B cell (primary cell): ENCODE results near the gene NYNRIN. TPM values are rescaled to one million over a fixed set of nuclear protein-coding genes. Genes with fewer than 3 reads are reported as not detected.

ENCODE experiments used
- ATAC-seq: fragments of 200-7000 bp; cut with Tn5 transposase; one replicate; pipeline ENCODE4 v1.10.0; 2021; ENCODE audit warnings: low read depth, mild to moderate bottlenecking, moderate number of reproducible peaks, moderate library complexity
- CTCF ChIA-PET: fragments of 350-600 bp; sonication (Branson Sonifier 250); formaldehyde crosslinking; loops from one replicate; lab custom pipeline; 2021; ENCODE audit warnings: antibody characterized with exemption, inconsistent platforms; lab: Charles Lee
- POLR2A ChIA-PET: fragments of 350-600 bp; sonication (Branson Sonifier 250); formaldehyde crosslinking; loops from one replicate; lab custom pipeline; 2021; ENCODE audit warnings: antibody characterized with exemption; lab: Charles Lee
- DNase-seq: peaks from one replicate; pipeline ENCODE4 v3.0.0; 2013
- H2AFZ ChIP-seq: 2 replicates; pipeline ENCODE4 v1.6.1; 2012; ENCODE audit warnings: mild to moderate bottlenecking, low read depth, low read length; ENCODE audit not compliant: insufficient read depth, poor library complexity, severe bottlenecking
- H3K27ac ChIP-seq, 2 donors: 1 replicate in 1 of 2; 2 replicates in 1 of 2; pipeline ENCODE4 v1.5.1; 2012 to 2013; ENCODE audit warnings: low read length in 2 of 2, mild to moderate bottlenecking in 2 of 2, moderate library complexity in 1 of 2
- H3K27me3 ChIP-seq, 4 experiments: fragments of 200-600 bp in 1 of 4; sonication (generic) in 1 of 4; replicated peaks in 1 of 4; 1 replicate in 2 of 4; 2 replicates in 2 of 4; pipeline versions ENCODE4 v1.6.1 to v1.7.0; 2013 to 2016; ENCODE audit warnings: low read length in 3 of 4, mild to moderate bottlenecking in 2 of 4, mixed read lengths in 1 of 4, moderate library complexity in 1 of 4; ENCODE audit not compliant: insufficient read depth in 4 of 4, control insufficient read depth in 3 of 4; ENCODE audit errors: control extremely low read depth in 1 of 4
- H3K36me3 ChIP-seq, 2 experiments: replicated peaks in 1 of 2; 1 replicate in 1 of 2; 2 replicates in 1 of 2; pipeline versions ENCODE4 v1.6.1 to v1.7.1; 2013; ENCODE audit warnings: low read length in 1 of 2; ENCODE audit not compliant: insufficient read depth in 2 of 2, control insufficient read depth in 1 of 2; ENCODE audit errors: control extremely low read depth in 1 of 2, extremely low read depth in 1 of 2
- H3K4me1 ChIP-seq, 2 donors: fragments of 200-600 bp in 1 of 2; sonication (generic) in 1 of 2; 1 replicate in 1 of 2; 2 replicates in 1 of 2; pipeline versions ENCODE4 v1.5.1 to v1.6.1; 2013 to 2017; ENCODE audit warnings: low read length in 2 of 2; ENCODE audit not compliant: control insufficient read depth in 2 of 2, insufficient read depth in 2 of 2
- H3K4me2 ChIP-seq: replicated peaks from 2 replicates; pipeline ENCODE3; 2012; ENCODE audit warnings: mild to moderate bottlenecking, low read depth, low read length; ENCODE audit not compliant: poor library complexity, severe bottlenecking
- H3K4me3 ChIP-seq, 5 experiments: fragments of 200-600 bp in 1 of 5; sonication (generic) in 1 of 5; 1 replicate in 3 of 5; 2 replicates in 2 of 5; pipeline versions ENCODE4 v1.5.1 to v1.7.0; 2011 to 2016; ENCODE audit warnings: low read length in 4 of 5, mild to moderate bottlenecking in 4 of 5, low read depth in 2 of 5, control low read depth in 1 of 5, moderate library complexity in 1 of 5; ENCODE audit not compliant: insufficient read depth in 1 of 5; ENCODE audit errors: control extremely low read depth in 1 of 5, extremely low read depth in 1 of 5
- H3K79me2 ChIP-seq: fragments of 200-600 bp; sonication (generic); one replicate; pipeline ENCODE4 v1.6.0; 2016; ENCODE audit warnings: low read length; ENCODE audit not compliant: control insufficient read depth, insufficient read depth
- H3K9ac ChIP-seq: fragments of 200-600 bp; sonication (generic); 2 replicates; pipeline ENCODE4 v1.6.1; 2017; ENCODE audit warnings: mild to moderate bottlenecking, low read length, moderate library complexity
- H3K9me3 ChIP-seq, 3 donors: one replicate each; pipeline versions ENCODE4 v1.6.1 to v1.7.1; 2013; ENCODE audit warnings: low read length in 2 of 3; ENCODE audit not compliant: control insufficient read depth in 2 of 3, insufficient read depth in 1 of 3; ENCODE audit errors: control extremely low read depth in 1 of 3
- H4K20me1 ChIP-seq: 2 replicates; pipeline ENCODE4 v1.6.0; 2012; ENCODE audit warnings: mild to moderate bottlenecking, low read length; ENCODE audit not compliant: insufficient read depth, control insufficient read depth, poor library complexity, severe bottlenecking
- H3K27ac Mint-ChIP-seq: one replicate; pipeline ENCODE4 v1.8.0; 2021; ENCODE audit warnings: mixed read lengths
- H3K27me3 Mint-ChIP-seq: one replicate; pipeline ENCODE4 v1.8.0; 2021; ENCODE audit warnings: mixed read lengths
- H3K4me1 Mint-ChIP-seq: one replicate; pipeline ENCODE4 v1.8.0; 2021; ENCODE audit warnings: mixed read lengths
- H3K4me3 Mint-ChIP-seq: one replicate; pipeline ENCODE4 v1.8.0; 2021; ENCODE audit warnings: mixed read lengths
- H3K9me3 Mint-ChIP-seq: one replicate; pipeline ENCODE4 v1.8.0; 2022; ENCODE audit warnings: mixed read lengths; ENCODE audit not compliant: insufficient read depth
- EZH2 ChIP-seq: IDR thresholded peaks from 2 replicates; pipeline ENCODE4 v1.6.1; 2012; ENCODE audit warnings: borderline replicate concordance, low read depth, mild to moderate bottlenecking, moderate library complexity, low read length; ENCODE audit not compliant: insufficient read depth, poor library complexity, severe bottlenecking
- WGBS: methylation state at CpG from one replicate; pipeline ENCODE4 v1.1.5; 2013; ENCODE audit warnings: missing lambda C conversion rate; ENCODE audit not compliant: insufficient coverage; 5-methylcytosine and 5-hydroxymethylcytosine counted together
- intact Hi-C: fragments of 100-400 bp; cut with micrococcal nuclease; formaldehyde crosslinking; loops from one replicate; pipeline ENCODE4 v1.10.0; 2022
- polyA plus RNA-seq: library from polyadenylated mRNA; depleted of rRNA; stranded (reverse); fragments of >200 nt; gene quantifications from 2 replicates; pipeline ENCODE4 v1.2.3, GENCODE V29; 2012
- total RNA-seq, 2 donors: library from RNA; stranded (reverse); fragments of 120-200 nt in 1 of 2; gene quantifications; 1 replicate in 1 of 2; 2 replicates in 1 of 2; pipeline versions ENCODE4 v1.2.3 to v1.2.4, GENCODE V29; 2013 to 2022
- TF ChIP-seq, protein P1 (sequence below): fragments of 200-600 bp; IDR thresholded peaks from one replicate; pipeline ENCODE4 v1.8.0; 2022; ENCODE audit warnings: antibody characterized with exemption, mild to moderate bottlenecking

The NYNRIN gene
- total and polyA plus RNA-seq, 2 donors (not counting 1 experiment from before 2014, with no cell fraction given), result 0.04 to 0.34 TPM

- H3K4me3 ChIP-seq, result no peak overlapping the region
- H3K36me3 ChIP-seq, result peaks cover 0 to 85% of the 10 kb centered on the region in 2 experiments
- no peak overlapping the region for H3K9ac ChIP-seq
- DNase-seq (no peak), ATAC-seq (no peak)
- intact Hi-C loops, result loop anchor here (10.0 kb wide), 1 partner anchor 1342 kb away; the partner anchor contains the start of genes ACIN1 and C14orf119
- 52% methylated on average over 11 of the region's 12 CpGs for WGBS
- H3K27ac ChIP-seq, result peak overlapping the region; percentile 4 to 64
- H3K27me3 ChIP-seq, result no peaks in the 10 kb centered on the region
- H4K20me1 ChIP-seq, result peaks cover 81% of the 10 kb centered on the region
- no peaks in the 10 kb centered on the region for H3K9me3 ChIP-seq
- Mint-ChIP-seq H3K27ac (peak overlapping the region; percentile 89), H3K27me3 (no peaks in the 10 kb centered on the region), H3K9me3 (no peaks in the 10 kb centered on the region), H3K4me1 (peaks cover 70% of the 10 kb centered on the region), H3K4me3 (peak overlapping the region; percentile 52)
- no peak overlapping the region for H2AFZ ChIP-seq
- no peak for TF ChIP-seq EZH2
- TF ChIP-seq, protein P1, sequence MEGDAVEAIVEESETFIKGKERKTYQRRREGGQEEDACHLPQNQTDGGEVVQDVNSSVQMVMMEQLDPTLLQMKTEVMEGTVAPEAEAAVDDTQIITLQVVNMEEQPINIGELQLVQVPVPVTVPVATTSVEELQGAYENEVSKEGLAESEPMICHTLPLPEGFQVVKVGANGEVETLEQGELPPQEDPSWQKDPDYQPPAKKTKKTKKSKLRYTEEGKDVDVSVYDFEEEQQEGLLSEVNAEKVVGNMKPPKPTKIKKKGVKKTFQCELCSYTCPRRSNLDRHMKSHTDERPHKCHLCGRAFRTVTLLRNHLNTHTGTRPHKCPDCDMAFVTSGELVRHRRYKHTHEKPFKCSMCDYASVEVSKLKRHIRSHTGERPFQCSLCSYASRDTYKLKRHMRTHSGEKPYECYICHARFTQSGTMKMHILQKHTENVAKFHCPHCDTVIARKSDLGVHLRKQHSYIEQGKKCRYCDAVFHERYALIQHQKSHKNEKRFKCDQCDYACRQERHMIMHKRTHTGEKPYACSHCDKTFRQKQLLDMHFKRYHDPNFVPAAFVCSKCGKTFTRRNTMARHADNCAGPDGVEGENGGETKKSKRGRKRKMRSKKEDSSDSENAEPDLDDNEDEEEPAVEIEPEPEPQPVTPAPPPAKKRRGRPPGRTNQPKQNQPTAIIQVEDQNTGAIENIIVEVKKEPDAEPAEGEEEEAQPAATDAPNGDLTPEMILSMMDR, result no peak
- CTCF ChIA-PET, result interaction anchor here (0.6 to 17.4 kb wide), 21 partner anchors 9 to 379 kb away, joined by 3 to 650 read pairs (median 6); partner anchors contain the start of genes ADCY4, CIDEB, RIPK3 and TINF2
- peaks cover 29% of the 10 kb centered on the region for H3K79me2 ChIP-seq
- peak overlapping the region; percentile 34 for H3K4me2 ChIP-seq
- H3K4me1 ChIP-seq, result peaks cover 32 to 40% of the 10 kb centered on the region in 2 donors
- POLR2A ChIA-PET, result interaction anchor here (0.5 to 2.8 kb wide), 3 partner anchors 71 to 191 kb away, joined by 5 to 20 read pairs (median 5); no protein-coding TSS in a partner anchor
Measured at GRCh38 chr14:24437020-24437735, 38.4 kb downstream of the NYNRIN start.

DNA sequence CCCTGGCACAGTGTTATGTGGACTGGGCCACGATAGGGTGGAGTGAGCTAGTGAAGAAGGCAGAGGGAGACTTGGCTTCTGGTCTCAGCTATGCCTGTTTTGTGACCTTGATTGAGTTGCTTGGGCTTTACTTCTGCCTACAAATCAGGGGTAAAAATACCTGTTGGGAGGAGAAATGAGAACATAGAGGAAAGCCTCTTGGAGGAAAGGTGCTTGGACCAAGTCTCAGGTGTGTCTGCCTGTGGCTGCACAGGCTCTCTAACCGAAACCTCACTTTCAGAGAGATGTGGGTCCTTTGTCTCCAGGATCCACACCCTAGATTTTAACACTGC, 38.9 kb downstream of the NYNRIN start:
- intact Hi-C loops, result loop anchor here (10.0 kb wide), 1 partner anchor 1343 kb away; the partner anchor contains the start of genes ACIN1 and C14orf119
- H3K4me1 ChIP-seq, result peaks cover 31 to 39% of the 10 kb centered on the region in 2 donors
- peak overlapping the region; percentile 81 for H3K27ac Mint-ChIP-seq
- TF ChIP-seq, protein P1, result no peak
- TF ChIP-seq EZH2, result no peak
- no peaks in the 10 kb centered on the region for H3K9me3 ChIP-seq
- H3K27ac ChIP-seq, result peak overlapping the region in 1 of 2 donors; percentile 64
- POLR2A ChIA-PET, result interaction anchor here (0.5 to 2.8 kb wide), 2 partner anchors 105 to 192 kb away, joined by 5 to 20 read pairs; no protein-coding TSS in a partner anchor
- H3K4me2 ChIP-seq, result peak overlapping the region; percentile 34
- H3K27me3 ChIP-seq, result no peaks in the 10 kb centered on the region
- 60% methylated on average over 2 of the region's 2 CpGs for WGBS
- no peak overlapping the region for H3K9ac ChIP-seq
- no peaks in the 10 kb centered on the region for H3K9me3 Mint-ChIP-seq
- no peak overlapping the region for H3K4me3 Mint-ChIP-seq
- DNase-seq, result no peak
- peaks cover 0 to 79% of the 10 kb centered on the region in 2 experiments for H3K36me3 ChIP-seq
- no peak for ATAC-seq
- peaks cover 76% of the 10 kb centered on the region for H4K20me1 ChIP-seq
- no peak overlapping the region for H2AFZ ChIP-seq
- peaks cover 72% of the 10 kb centered on the region for H3K4me1 Mint-ChIP-seq
- no peaks in the 10 kb centered on the region for H3K27me3 Mint-ChIP-seq
- H3K79me2 ChIP-seq, result peaks cover 28% of the 10 kb centered on the region
- no peak overlapping the region for H3K4me3 ChIP-seq
- CTCF ChIA-PET, result interaction anchor here (0.6 to 17.4 kb wide), 13 partner anchors 14 to 379 kb away, joined by 3 to 650 read pairs (median 14); partner anchors contain the start of genes ADCY4, CIDEB, RIPK3 and TINF2
